Prostate gland (tissue), 2 donors: ENCODE measurements around the gene ABLIM3.

ENCODE experiments used
- CTCF ChIP-seq, 4 experiments: fragments of 200-600 bp in 2 of 4; fragments of 450-650 bp in 2 of 4; sonication (generic) in 2 of 4; IDR thresholded peaks; 1 replicate in 3 of 4; 2 replicates in 1 of 4; pipeline ENCODE4 v1.5.1; 2016 to 2019; ENCODE audit warnings: antibody characterized with exemption in 4 of 4, mild to moderate bottlenecking in 2 of 4, moderate library complexity in 2 of 4
- POLR2A ChIP-seq: fragments of 450-650 bp; IDR thresholded peaks from one replicate; pipeline ENCODE4 v1.6.1; 2016; ENCODE audit warnings: antibody characterized with exemption, mild to moderate bottlenecking
- POLR2AphosphoS5 ChIP-seq: sonication (generic); formaldehyde crosslinking; IDR thresholded peaks from one replicate; pipeline ENCODE4 v1.6.1; 2017; ENCODE audit warnings: antibody characterized with exemption

DNA sequence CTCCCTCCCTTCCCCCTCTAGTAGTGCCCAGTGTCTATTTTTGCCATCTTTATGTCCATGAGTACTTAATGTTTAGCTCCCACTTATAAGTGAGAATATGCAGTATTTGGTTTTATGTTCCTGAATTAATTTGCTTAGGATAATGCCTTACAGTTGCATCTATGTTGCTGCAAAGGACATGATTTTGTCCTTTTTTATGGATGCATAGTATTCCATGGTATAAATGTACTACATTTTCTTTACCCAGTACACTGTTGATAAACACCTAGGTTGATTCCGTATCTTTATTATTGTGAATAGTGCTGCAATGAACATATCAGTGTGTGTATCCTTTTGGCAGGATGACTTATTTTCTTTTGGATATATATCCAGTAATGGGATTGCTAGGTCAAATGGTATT lies 3.8 kb downstream of the ABLIM3 start:
- TF ChIP-seq POLR2A (no peak), CTCF (IDR thresholded peaks at IDR 0.05) (no peak), POLR2AphosphoS5 (no peak)
